Esophagus squamous epithelium (tissue), 4 donors: Measurements from ENCODE around the gene STEAP3.

Experiments used
- CTCF ChIP-seq, 6 experiments: fragments of 450-650 bp in 4 of 6; fragments of 200-600 bp in 2 of 6; sonication (generic) in 2 of 6; IDR thresholded peaks; one replicate each; pipeline ENCODE4 v1.5.1; 2016 to 2019; ENCODE audit warnings: antibody characterized with exemption in 6 of 6, mild to moderate bottlenecking in 4 of 6, moderate library complexity in 4 of 6
- POLR2A ChIP-seq, 4 donors: fragments of 450-650 bp; IDR thresholded peaks; one replicate each; pipeline ENCODE4 v1.6.1; 2017; ENCODE audit warnings: antibody characterized with exemption in 4 of 4, mild to moderate bottlenecking in 4 of 4, moderate library complexity in 3 of 4

- TF ChIP-seq POLR2A (IDR thresholded peaks at IDR 0.05) (no peak), CTCF (IDR thresholded peaks at IDR 0.05) (no peak)
Observed at GRCh38 chr2:119306196-119306590, 82.6 kb downstream of the STEAP3 start.
